Measurements from ENCODE around the gene LIMCH1. TPM values are rescaled to one million over a fixed set of nuclear protein-coding genes. Genes with fewer than 3 reads are reported as not detected.

The LIMCH1 gene
- total RNA-seq, 1 donor from 2014 or later: 6.8 TPM

GRCh38 chr4:41597494-41597893 is 59.5 kb downstream of the LIMCH1 start:
- DNase-seq (ENCODE audit: low read depth): no peak
- TF ChIP-seq CTCF (IDR thresholded peaks at IDR 0.05; ENCODE audit: insufficient read depth, low read length, severe bottlenecking): no peak
- Histone ChIP-seq H3K4me3 (ENCODE audit: low read depth, low read length) (no peak overlapping the region), H3K27me3 (ENCODE audit: control insufficient read depth, insufficient read depth, low read length) (peaks cover 3% of the 10 kb centered on the region), H3K36me3 (ENCODE audit: control insufficient read depth, insufficient read depth, low read length) (no peaks in the 10 kb centered on the region)
- FAIRE-seq: no peak

GRCh38 chr4:41598580-41598979 is 60.6 kb downstream of the LIMCH1 start:
- DNase-seq (ENCODE audit: low read depth) (no peak), FAIRE-seq (no peak)
- no peak for TF ChIP-seq CTCF (IDR thresholded peaks at IDR 0.05; ENCODE audit: insufficient read depth, low read length, severe bottlenecking)
- no peaks in the 10 kb centered on the region for H3K36me3 ChIP-seq (ENCODE audit: control insufficient read depth, insufficient read depth, low read length)
- H3K27me3 ChIP-seq (ENCODE audit: control insufficient read depth, insufficient read depth, low read length): peaks cover 3% of the 10 kb centered on the region
- no peak overlapping the region for H3K4me3 ChIP-seq (ENCODE audit: low read depth, low read length)

GRCh38 chr4:41599192-41599786 is 61.3 kb downstream of the LIMCH1 start:
- Histone ChIP-seq H3K27me3 (ENCODE audit: control insufficient read depth, insufficient read depth, low read length) (peaks cover 3% of the 10 kb centered on the region), H3K36me3 (ENCODE audit: control insufficient read depth, insufficient read depth, low read length) (no peaks in the 10 kb centered on the region), H3K4me3 (ENCODE audit: low read depth, low read length) (no peak overlapping the region)
- DNase-seq (ENCODE audit: low read depth) (no peak), FAIRE-seq (no peak)
- TF ChIP-seq CTCF (IDR thresholded peaks at IDR 0.05; ENCODE audit: insufficient read depth, low read length, severe bottlenecking): no peak

- Histone ChIP-seq H3K27me3 (ENCODE audit: control insufficient read depth, insufficient read depth, low read length) (no peaks in the 10 kb centered on the region), H3K36me3 (ENCODE audit: control insufficient read depth, insufficient read depth, low read length) (no peaks in the 10 kb centered on the region), H3K4me3 (ENCODE audit: low read depth, low read length) (no peak overlapping the region)
- TF ChIP-seq CTCF (IDR thresholded peaks at IDR 0.05; ENCODE audit: insufficient read depth, low read length, severe bottlenecking): no peak
- no peak for FAIRE-seq
- DNase-seq (ENCODE audit: low read depth): peak; percentile 28
Measured at GRCh38 chr4:41600243-41600912, 62.4 kb downstream of the LIMCH1 start.

GRCh38 chr4:41601025-41601424 is 63.1 kb downstream of the LIMCH1 start:
- DNase-seq (ENCODE audit: low read depth) (no peak), FAIRE-seq (no peak)
- Histone ChIP-seq H3K36me3 (ENCODE audit: control insufficient read depth, insufficient read depth, low read length) (no peaks in the 10 kb centered on the region), H3K27me3 (ENCODE audit: control insufficient read depth, insufficient read depth, low read length) (no peaks in the 10 kb centered on the region), H3K4me3 (ENCODE audit: low read depth, low read length) (no peak overlapping the region)
- TF ChIP-seq CTCF (IDR thresholded peaks at IDR 0.05; ENCODE audit: insufficient read depth, low read length, severe bottlenecking): no peak

Data from bronchial epithelial cell (primary cell).